Pulmonary artery endothelial cell (primary cell): ENCODE data around the gene EIF4G3. TPM values are rescaled to one million over a fixed set of nuclear protein-coding genes. Genes with fewer than 3 reads are reported as not detected.
"Not testable (repeated sequence)": the region's sequence is repeated elsewhere in the genome, so short reads cannot be mapped to it uniquely, and the experiment has no call there.

Experiments
- DNase-seq: peaks from one replicate; pipeline ENCODE4 v3.0.0-alpha.2; 2011; ENCODE audit warnings: low read depth, low spot score
- total RNA-seq: library from RNA; depleted of rRNA; stranded (reverse); fragments of >200 nt; gene quantifications from 2 replicates; pipeline ENCODE4 v1.2.3, GENCODE V29; 2014

The EIF4G3 gene
- total RNA-seq, 1 donor from 2014 or later: 30.7 TPM

DNA sequence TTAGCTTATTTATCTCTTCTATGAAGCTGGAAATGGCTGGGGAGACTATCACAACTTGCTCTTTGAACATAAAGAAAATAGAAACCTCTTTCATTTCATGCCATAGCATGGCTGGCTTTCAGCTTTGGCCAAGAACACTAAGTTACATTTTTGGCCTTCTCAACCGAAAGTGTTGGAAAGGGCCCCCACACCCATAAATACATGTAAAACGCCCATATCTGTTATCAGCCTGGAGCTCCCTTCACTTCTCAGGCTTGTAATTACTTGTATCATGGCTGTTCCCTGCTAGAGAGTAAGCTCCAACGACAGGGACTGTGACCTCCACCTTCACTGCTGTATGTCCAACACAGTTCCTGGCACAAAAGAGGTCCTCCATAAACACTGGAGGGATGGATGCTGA, 12.7 kb upstream of the EIF4G3 start:
- DNase-seq: no peak

DNA sequence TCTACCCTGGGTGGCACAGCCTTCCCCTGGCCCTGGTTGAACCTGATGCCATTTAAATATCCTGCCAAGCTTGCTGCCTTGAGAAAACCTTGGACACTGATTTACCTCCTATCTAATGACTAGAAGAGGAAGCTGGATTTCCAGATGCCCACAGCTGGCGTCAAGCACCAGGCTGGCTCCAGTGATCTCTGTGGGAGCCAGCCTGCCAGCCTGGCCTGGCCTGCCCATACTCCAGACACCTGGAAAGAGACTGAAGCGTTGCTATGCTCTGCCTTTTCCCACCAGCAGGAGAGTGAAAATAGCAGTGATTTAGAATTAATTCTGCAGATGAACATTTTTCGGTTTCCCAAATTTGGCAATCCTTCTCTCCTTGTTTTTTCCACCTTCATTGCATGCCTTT, 11.5 kb upstream of the EIF4G3 start:
- no peak for DNase-seq

DNA sequence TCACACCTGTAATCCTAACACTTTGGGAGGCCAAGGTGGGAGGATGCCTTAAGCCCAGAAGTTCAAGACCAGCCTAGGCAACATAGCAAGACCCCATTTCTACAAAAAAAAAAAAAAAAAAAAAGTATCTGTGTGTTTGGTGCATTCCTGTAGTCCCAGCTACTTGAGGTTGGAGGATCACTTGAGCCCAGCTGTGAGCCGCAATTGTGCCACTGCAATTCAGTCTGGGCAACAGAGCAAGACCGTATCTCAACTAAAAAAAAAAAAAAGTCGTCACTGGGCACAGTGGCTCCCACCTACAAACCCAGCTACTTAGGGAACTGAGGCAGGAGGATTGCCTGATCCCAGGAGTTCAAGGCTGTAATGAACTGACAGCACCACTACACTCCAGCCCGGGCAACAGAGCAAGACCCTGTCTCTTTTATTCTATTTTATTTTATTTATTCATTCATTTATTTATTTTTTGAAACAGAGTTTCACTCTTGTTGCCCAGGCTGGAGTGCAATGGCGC, 8.6 kb upstream of the EIF4G3 start:
- DNase-seq: no peak

DNA sequence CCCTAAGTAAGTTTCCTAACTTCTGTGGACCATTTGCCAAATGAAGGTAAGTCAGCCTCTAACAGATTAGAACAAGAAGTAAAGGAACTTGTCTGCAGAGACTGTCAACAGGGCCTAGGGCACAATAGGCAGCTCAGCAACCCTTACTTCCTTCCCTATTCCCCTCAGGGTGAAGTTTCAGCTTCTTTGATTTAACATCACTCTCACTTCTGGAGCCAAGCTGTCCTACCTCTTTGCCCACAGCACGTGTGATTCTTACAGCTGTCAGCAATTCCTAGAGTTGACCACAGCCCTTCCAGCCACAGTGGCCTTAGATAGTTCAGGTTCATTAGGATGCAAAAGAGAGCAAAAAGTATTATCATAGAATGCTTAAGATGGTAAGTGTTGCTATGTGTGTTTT, 7.6 kb upstream of the EIF4G3 start:
- DNase-seq: no peak

DNA sequence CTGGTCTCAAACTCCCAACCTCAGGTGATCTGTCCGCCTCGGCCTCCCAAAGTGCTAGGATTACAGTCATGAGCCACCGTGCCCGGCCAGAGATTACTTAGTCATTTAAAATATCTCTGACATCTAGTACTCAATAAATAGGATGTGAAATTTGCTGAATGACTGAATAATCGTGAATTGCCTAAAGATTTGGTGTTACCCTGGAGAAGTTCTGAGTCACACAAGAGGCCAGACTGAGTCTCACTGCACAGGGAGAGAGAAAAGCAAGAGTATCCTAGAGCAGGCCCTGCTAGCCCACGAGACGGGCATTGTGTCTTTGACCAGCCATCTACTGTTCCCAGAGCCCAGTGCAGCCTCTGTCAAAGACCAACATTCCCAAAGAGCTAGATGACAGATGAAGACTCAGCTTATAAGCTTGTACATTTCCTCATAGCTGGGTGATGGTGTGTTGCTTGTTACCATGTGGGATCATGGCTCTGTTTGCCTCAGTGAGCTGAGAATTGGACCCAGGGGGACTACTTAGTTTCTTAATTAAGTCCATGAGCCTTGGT, 5.6 kb upstream of the EIF4G3 start:
- DNase-seq: no peak

DNA sequence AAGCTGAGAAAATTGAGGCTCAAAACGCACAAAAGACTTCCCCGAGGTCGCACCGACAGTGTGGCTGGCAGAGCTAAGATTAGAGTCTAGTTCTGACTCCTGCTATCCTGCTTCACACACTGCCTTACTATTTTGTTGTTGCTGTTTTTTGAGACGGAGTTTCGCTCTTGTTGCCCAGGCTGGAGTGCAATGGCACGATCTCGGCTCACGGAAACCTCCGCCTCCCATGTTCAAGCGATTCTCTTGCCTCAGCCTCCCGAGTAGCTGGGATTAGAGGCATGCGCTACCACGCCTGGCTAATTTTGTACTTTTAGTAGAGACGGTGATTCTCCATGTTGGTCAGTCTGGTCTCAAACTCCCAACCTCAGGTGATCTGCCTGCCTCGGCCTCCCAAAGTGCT, 1.6 kb upstream of the EIF4G3 start:
- not testable (repeated sequence) for DNase-seq

DNA sequence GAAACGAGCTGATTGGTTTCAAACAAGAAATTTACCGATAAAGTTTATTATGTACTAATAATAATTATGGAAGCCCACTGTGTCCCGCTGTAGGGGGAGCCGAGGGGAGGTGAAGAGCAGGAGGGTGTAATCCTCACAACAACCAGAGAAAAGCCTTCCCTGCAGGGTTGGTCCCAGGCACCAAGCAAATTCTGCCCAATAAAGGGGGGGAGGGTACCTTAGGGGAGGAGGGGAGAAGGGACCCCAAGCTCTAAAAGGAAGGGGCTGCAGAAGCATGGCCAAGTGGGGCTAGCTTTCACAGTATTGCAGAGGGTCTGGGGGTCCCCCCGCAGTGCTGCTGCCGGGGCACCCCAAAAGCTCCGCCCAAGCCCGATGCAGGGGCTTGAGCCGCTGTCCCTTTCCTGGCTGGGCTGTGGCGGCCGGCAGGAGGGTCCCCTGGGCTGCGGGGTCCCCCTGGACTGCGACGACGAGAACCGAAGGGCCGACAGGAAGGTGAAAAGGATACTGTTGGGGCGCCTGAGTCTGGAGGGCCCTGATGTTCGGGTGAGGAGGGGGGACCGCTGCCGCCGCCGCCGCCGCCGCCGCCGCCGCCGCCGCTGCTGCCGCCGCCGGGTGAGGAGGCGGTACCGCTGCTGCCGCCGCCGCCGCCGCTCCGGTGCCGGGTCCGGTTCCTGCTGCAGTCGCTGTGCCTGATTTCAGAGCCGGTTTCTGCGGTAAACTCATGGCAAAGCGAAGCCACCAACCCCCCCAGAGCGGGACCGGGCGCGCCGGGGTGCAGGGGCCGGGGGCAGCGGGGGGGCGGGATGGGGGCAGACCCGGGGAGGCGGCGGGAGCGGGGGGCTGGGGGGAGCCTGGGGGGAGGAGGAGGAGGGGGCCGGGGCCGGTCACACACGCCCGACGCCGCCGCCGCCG, 771 bp downstream of the EIF4G3 start:
- DNase-seq: no peak

DNA sequence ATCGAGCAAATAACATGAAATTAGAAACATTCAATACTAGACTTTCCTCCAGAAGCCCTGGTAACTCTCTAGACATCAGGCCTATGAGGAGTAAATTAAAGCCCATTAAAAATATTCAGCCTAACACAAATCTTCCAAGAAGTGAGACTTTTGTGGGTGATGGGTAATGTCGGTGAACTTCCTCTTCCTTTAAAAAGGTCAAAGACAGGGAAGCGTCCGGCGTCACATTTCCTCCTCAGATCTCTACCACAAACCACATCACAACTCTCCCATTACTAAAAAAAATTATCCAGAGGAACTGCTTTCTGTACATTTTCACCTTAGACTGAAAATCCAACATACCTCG, 1.4 kb downstream of the EIF4G3 start:
- DNase-seq: no peak

DNA sequence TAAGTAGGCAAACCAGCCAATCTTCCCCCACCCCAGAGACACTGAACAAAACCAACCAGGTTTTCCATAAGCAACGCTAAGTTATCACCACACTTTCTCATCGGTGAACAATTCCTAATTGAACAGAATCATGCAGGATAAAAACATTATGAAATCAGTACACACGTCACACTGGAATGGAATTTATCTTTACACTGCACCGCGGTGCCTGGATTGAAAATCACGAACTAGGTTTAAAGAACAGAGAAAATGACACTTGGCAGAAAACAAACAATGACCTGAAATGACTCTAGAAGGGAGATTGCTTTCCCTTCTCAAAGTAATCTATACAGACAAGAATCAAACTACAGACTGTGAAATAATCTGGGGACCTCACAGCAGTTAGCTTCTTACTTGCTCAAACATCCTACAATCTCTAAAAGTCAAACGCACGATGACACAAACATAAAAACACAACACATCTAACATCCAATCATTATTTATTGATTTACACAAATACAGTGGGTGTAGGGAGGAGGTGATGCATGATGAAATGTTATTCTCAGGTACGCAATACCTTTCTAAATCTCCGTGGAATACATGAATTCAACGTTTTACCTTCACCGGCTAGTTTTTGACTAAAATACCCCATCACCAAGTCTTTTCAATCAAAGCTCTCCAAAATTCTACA, 1.9 kb downstream of the EIF4G3 start:
- no peak for DNase-seq

DNA sequence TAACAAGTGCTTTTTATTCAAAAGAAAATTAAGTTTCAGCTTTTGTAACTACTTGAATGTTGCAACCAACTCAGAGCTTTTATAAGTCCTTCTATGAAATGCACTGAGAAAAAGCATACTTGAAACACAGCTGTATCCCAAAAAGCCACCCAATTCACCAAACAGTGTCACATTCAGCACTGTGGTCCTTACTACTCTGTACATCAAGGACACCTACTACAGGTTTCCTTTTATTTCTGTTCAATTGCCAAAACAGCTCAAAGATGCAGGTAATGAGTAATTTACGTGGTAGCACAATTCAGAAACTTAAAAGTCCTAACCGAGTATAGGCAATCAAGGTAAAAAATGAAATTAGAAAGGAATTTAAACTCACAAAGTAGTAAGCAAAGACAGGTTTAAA, 2.5 kb downstream of the EIF4G3 start:
- DNase-seq: no peak

DNA sequence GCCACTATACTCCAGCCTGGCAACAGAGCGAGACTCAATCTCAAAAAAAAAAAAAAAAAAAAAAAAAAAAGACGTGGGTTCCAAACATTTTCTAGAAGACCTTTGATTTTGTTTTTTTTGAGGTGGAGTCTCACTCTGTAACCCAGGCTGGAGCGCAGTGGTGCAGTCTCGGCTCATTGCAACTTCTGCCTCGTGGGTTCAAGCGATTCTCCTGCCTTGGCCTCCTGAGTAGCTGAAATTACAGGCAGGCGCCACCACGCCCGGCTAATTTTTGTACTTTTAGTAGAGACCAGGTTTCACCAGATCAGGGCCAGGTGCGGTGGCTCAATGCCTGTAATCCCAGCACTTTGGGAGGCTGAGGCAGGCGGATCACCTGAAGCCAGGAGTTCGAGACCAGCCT, 3.6 kb downstream of the EIF4G3 start:
- not testable (repeated sequence) for DNase-seq

DNA sequence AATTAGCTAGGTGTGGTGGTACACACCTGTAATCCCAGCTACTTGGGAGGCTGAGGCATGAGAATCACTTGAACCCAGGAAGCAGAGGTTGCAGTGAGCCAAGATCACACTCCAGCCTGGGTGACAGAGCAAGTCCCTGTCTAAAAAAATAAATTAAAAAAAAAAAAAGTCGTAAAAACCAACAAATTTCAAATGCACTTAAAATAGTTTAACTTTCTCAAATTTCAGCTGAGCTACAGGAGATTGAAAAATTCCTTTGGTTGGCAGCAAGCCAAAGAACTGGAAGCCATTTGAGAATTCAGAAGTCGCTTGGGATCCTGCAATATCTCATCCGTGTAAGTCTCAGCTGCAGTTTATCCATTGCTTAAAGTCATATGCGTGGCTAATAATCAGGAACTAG, 5.9 kb downstream of the EIF4G3 start:
- not testable (repeated sequence) for DNase-seq

DNA sequence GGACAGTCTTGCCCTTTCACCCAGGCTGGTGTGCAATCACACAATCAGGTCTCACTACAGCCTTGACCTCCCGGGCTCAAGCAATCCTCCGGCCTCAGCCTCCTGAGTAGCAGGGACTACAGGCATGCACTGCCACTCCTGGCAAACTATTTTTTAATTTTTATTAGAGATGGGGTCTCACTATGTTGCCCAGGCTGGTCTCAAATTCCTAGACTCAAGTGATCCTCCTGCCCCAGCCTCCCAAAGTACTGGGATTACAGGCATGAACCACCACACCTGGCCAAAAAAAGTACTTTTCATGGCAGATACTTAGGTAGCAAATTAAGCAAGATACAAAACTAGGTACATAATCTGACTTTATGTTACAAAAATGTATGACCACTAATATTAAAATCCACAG, 8.3 kb downstream of the EIF4G3 start:
- DNase-seq: no peak

DNA sequence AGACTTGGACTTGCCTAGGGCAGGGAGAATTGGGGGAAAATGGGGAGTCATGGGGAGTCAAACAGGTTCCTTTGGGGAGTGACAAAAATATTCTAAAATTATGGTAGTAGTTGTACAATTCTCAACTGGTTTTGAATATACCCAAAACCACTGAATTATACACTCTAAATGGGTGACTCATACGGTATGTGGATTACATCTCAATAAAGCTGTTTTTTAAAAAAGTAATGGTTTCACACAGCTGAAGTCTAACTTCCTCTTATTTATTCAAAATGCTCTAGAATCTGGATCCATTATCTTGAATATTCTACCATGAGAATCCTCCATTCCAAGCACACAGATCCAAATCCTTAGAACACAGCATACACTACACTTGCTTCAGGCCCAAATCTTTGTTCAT, 11.1 kb downstream of the EIF4G3 start:
- DNase-seq: no peak

DNA sequence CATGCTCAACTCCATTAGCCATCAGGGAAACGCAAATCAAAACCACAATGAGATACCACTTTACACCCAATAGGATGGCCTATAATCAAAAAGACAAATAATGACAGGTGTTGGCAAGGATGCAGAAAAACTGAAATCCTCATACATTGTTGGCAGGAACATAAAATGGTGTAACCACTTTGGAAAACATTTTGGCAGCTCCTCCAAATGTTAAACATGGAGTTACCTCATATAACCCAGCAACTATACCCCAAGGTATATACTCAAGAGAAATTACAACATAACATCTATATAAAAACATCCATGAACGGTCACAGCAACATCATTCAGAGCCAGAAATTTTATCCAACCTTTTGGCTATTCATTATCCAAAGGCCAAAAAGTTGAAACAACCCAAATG, 11.6 kb downstream of the EIF4G3 start:
- no peak for DNase-seq

DNA sequence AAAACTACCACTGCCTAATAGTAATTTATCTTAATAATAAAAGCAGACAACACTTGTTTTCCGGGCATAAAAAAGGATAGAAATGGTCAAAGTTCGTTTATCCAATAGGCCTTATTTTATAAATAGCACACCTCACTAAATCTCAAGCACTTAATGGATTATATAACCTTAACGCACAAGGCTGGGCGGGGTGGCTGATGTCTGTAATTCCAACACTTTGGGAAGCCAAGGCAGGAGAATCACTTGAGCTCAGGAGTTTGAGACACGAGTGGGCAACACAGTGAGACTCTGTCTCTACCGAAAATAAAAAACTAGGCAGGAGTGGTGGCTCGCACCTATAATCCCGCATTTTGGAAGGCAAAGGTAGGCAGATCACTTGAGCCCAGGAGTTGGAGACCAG, 12.4 kb downstream of the EIF4G3 start:
- no peak for DNase-seq

DNA sequence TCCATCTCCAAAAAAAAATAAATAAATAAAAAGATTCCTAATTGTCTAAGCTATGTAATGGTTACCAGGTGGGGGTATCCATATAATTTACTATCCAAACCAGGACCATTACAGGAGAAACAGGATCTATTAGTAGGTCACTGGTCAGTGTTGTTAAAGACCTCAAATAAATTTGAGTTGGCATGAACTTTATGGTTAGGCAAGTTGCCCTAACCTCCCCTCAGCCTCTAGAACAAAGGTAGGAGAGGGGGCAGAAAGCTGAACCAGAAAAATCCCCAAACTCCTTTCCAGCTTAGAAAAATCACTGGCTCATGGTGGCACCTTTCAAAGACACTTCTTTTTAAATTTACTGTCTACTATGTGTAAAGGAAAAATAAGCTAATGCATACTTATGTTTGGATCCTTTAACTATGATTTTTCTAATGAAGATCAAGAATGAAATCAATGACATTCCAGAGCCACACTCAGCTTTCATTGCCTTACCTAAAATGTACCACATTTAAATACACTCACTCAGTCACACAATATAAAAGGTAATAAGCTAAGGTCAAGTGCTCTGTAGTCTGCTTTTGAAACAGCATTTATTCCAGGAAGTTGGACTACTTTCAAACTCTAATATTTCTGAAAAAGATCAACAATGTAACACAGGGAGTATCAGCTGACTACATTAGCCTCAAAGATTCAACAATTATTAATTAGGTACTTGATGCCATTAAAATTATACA, 13.8 kb downstream of the EIF4G3 start:
- DNase-seq: no peak

DNA sequence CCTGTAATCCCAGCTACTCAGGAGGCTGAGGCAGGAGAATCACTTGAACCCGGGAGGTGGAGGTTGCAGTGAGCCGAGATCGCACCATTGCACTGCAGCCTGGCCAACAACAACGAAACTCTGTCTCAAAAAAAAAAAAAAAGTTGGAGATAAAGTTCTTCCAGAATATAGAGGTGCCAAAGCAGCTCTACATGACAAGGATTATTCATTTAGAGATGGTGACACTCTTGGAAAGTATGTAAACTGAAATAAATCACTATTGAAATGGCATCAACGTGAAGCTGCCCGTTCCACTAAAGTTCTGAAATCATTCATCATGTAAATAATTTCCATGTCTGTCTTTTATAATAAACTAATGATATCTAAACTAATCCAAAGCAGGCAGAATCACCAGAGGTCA, 14.9 kb downstream of the EIF4G3 start:
- no peak for DNase-seq

DNA sequence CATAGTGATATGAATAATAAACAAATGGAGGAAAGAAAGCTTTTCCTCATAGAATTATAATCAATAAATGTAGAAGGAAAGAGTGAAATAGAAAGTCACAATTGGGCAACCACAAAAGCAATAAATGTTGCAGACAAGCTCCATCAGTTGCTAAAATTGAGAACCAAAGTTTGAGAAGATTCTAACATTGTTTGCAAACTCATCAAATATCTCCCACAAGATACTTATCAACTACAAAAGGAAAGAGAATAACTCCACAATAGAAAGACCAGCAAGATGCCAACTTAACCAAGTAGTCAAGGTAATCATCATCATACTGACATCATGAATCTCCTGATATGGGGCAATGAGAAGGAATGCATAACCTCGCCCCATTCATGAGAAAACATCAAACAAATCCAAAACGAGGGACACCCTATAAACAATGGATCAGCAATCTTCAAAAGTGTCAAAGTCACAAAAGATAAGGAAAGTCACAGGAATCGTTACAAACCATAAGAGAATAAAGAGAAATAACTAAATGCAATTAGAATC, 16.4 kb downstream of the EIF4G3 start:
- DNase-seq: no peak

DNA sequence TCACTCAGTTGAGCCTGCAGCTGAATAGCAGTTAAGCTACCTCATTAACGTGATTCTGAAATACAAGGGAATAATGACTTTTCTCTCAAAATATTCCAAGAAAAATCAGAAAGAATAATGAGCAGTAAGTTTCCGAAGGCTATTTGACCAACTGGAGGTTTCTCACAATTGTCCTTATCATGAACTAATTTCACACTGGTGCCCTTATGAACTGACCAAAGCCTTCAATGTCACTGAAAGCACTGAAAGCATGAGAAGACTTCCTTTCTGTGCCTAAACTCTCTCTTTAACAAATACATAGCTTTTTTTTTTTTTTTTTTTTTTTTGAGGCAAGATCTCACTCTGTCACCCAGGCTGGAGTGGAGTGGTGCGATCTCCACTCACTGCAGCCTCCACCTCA, 18.8 kb downstream of the EIF4G3 start:
- DNase-seq: no peak

DNA sequence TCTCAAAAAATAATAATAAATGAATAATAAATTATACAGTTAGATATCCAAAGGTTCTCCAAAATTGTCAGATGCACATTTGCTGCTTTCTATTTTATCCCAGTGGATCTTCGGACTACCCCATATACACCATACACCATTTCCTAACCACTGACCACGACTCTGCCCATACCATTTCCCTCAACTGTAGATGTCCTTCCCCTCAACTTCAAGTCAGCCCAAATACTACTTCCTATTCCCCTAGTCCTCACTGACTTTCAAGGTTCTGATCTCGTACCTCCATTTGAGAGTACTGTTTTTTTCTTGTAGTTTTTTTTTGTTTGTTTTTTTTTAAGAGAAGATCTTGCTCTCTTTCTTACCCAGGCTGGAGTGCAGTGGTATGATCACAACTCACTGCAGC, 19.6 kb downstream of the EIF4G3 start:
- no peak for DNase-seq

DNA sequence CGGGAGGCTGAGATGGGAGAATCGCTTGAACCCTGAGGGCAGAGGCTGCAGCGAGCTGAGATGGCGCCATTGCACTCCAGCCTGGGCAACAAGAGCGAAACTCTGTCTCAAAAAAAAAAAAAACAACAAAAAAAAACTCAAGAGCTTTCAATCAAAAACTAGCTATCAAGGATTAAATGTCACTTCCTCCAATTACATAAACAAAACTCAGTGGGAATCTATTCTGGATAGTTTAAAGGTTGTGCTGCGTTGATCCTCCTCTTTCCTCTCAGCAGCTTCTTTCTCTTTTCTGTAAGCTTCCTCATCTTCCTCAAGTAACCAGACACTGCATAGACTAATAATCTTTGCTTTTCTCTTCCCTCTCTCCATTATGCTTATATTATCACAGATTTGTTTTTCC, 20.7 kb downstream of the EIF4G3 start:
- no peak for DNase-seq
